ENCODE data around the gene NDRG3. TPM values are rescaled to one million over a fixed set of nuclear protein-coding genes. Genes with fewer than 3 reads are reported as not detected.

NDRG3 gene
- polyA plus RNA-seq, 3 donors from 2014 or later: 44.9 to 57.7 (median 50.3) TPM

GRCh38 chr20:36745234-36745926 lies 510 bp downstream of the NDRG3 start:
- no peaks in the 10 kb centered on the region for H3K36me3 Mint-ChIP-seq

GRCh38 chr20:36744764-36745191 lies 1.1 kb downstream of the NDRG3 start:
- H3K4me1 Mint-ChIP-seq: peaks cover 20 to 25% of the 10 kb centered on the region in 2 donors
- H3K9me3 Mint-ChIP-seq: no peaks in the 10 kb centered on the region
- no peak for DNase-seq
- H3K4me3 Mint-ChIP-seq: peak overlapping the region; percentile 84 to 93 (median 91)
- peaks cover 0 to 4% (median 2%) of the 10 kb centered on the region in 3 donors for H3K27me3 Mint-ChIP-seq (ENCODE audit: low read depth in 3 of 3)
- peak overlapping the region in 5 of 6 donors; percentile 33 to 89 (median 78) for H3K27ac Mint-ChIP-seq
- H3K36me3 Mint-ChIP-seq: no peaks in the 10 kb centered on the region

More at GRCh38 chr20:36745234-36745926, 510 bp downstream of the NDRG3 start:
- Mint-ChIP-seq H3K27me3 (ENCODE audit: low read depth in 3 of 3) (peaks cover 0 to 4% (median 2%) of the 10 kb centered on the region in 3 donors), H3K4me1 (peaks cover 20 to 25% of the 10 kb centered on the region in 2 donors), H3K4me3 (peak overlapping the region; percentile 84 to 93 (median 91)), H3K9me3 (no peaks in the 10 kb centered on the region), H3K27ac (peak overlapping the region; percentile 14 to 89 (median 81))
- no peak for DNase-seq

GRCh38 chr20:36744243-36744642 lies 1.6 kb downstream of the NDRG3 start:
- Mint-ChIP-seq H3K9me3 (no peaks in the 10 kb centered on the region), H3K4me1 (peaks cover 20 to 25% of the 10 kb centered on the region in 2 donors), H3K27ac (peak overlapping the region in 5 of 6 donors; percentile 23 to 75 (median 35)), H3K27me3 (ENCODE audit: low read depth in 3 of 3) (peaks cover 0 to 4% (median 2%) of the 10 kb centered on the region in 3 donors), H3K36me3 (no peaks in the 10 kb centered on the region), H3K4me3 (peak overlapping the region; percentile 68 to 84 (median 76))
- DNase-seq: no peak

GRCh38 chr20:36742558-36742957 lies 3.3 kb downstream of the NDRG3 start:
- H3K9me3 Mint-ChIP-seq: no peaks in the 10 kb centered on the region
- H3K36me3 Mint-ChIP-seq: no peaks in the 10 kb centered on the region
- peaks cover 20 to 25% of the 10 kb centered on the region in 2 donors for H3K4me1 Mint-ChIP-seq
- H3K4me3 Mint-ChIP-seq: no peak overlapping the region
- no peak overlapping the region for H3K27ac Mint-ChIP-seq
- no peak for DNase-seq
- peaks cover 0 to 4% (median 2%) of the 10 kb centered on the region in 3 donors for H3K27me3 Mint-ChIP-seq (ENCODE audit: low read depth in 3 of 3)

GRCh38 chr20:36741072-36741471 lies 4.8 kb downstream of the NDRG3 start:
- Mint-ChIP-seq H3K27me3 (ENCODE audit: low read depth in 3 of 3) (peaks cover 0 to 3% (median 2%) of the 10 kb centered on the region in 3 donors), H3K9me3 (no peaks in the 10 kb centered on the region), H3K27ac (peak overlapping the region in 2 of 6 donors; percentile 13 to 31), H3K4me1 (peaks cover 15 to 24% of the 10 kb centered on the region in 2 donors), H3K36me3 (no peaks in the 10 kb centered on the region), H3K4me3 (no peak overlapping the region)
- no peak for DNase-seq

- Mint-ChIP-seq H3K4me3 (no peak overlapping the region), H3K27me3 (ENCODE audit: low read depth in 3 of 3) (peaks cover 0 to 2% (median 0%) of the 10 kb centered on the region in 3 donors), H3K27ac (no peak overlapping the region), H3K9me3 (no peaks in the 10 kb centered on the region), H3K36me3 (no peaks in the 10 kb centered on the region), H3K4me1 (peaks cover 23 to 27% of the 10 kb centered on the region in 2 donors)
- no peak for DNase-seq
These were observed 8.7 kb downstream of the NDRG3 start for GRCh38 chr20:36737183-36737499.

GRCh38 chr20:36736451-36737182 lies 9.3 kb downstream of the NDRG3 start:
- Mint-ChIP-seq H3K36me3 (no peaks in the 10 kb centered on the region), H3K4me3 (no peak overlapping the region), H3K4me1 (peaks cover 24 to 27% of the 10 kb centered on the region in 2 donors), H3K27ac (peak overlapping the region in 2 of 6 donors; percentile 7 to 26), H3K9me3 (no peaks in the 10 kb centered on the region), H3K27me3 (ENCODE audit: low read depth in 3 of 3) (peaks cover 0 to 2% (median 0%) of the 10 kb centered on the region in 3 donors)
- no peak for DNase-seq

GRCh38 chr20:36732456-36732855 lies 13.4 kb downstream of the NDRG3 start:
- Mint-ChIP-seq H3K9me3 (no peaks in the 10 kb centered on the region), H3K4me1 (peaks cover 26 to 27% of the 10 kb centered on the region in 2 donors), H3K4me3 (peak overlapping the region in 2 of 5 donors; percentile 32 to 38)

GRCh38 chr20:36728986-36729385 lies 16.9 kb downstream of the NDRG3 start:
- peak overlapping the region in 1 of 6 donors; percentile 44 for H3K27ac Mint-ChIP-seq
- H3K4me1 Mint-ChIP-seq: peaks cover 15 to 19% of the 10 kb centered on the region in 2 donors

More at GRCh38 chr20:36732456-36732855, 13.4 kb downstream of the NDRG3 start:
- Mint-ChIP-seq H3K27ac (peak overlapping the region in 5 of 6 donors; percentile 49 to 95 (median 77)), H3K27me3 (ENCODE audit: low read depth in 3 of 3) (peaks cover 0 to 2% (median 1%) of the 10 kb centered on the region in 3 donors), H3K36me3 (no peaks in the 10 kb centered on the region)
- no peak for DNase-seq

GRCh38 chr20:36726168-36726567 lies 19.7 kb downstream of the NDRG3 start:
- Mint-ChIP-seq H3K36me3 (no peaks in the 10 kb centered on the region), H3K4me3 (no peak overlapping the region), H3K27me3 (ENCODE audit: low read depth in 3 of 3) (peaks cover 0 to under 1% (median 0%) of the 10 kb centered on the region in 3 donors), H3K27ac (no peak overlapping the region), H3K9me3 (no peaks in the 10 kb centered on the region), H3K4me1 (peaks cover 1 to 5% of the 10 kb centered on the region in 2 donors)
- no peak for DNase-seq

More at GRCh38 chr20:36728986-36729385, 16.9 kb downstream of the NDRG3 start:
- no peaks in the 10 kb centered on the region for H3K36me3 Mint-ChIP-seq
- no peak overlapping the region for H3K4me3 Mint-ChIP-seq
- H3K27me3 Mint-ChIP-seq (ENCODE audit: low read depth in 3 of 3): peaks cover 0 to 2% (median 1%) of the 10 kb centered on the region in 3 donors
- no peaks in the 10 kb centered on the region for H3K9me3 Mint-ChIP-seq
- DNase-seq: no peak

GRCh38 chr20:36720510-36720909 lies 25.4 kb downstream of the NDRG3 start:
- Mint-ChIP-seq H3K27ac (peak overlapping the region in 1 of 6 donors; percentile 14), H3K36me3 (peaks cover 3 to 12% (median 7%) of the 10 kb centered on the region in 3 donors), H3K4me1 (peaks cover 0 to 5% of the 10 kb centered on the region in 2 donors), H3K4me3 (no peak overlapping the region), H3K27me3 (ENCODE audit: low read depth in 3 of 3) (no peaks in the 10 kb centered on the region), H3K9me3 (no peaks in the 10 kb centered on the region)
- no peak for DNase-seq

GRCh38 chr20:36717657-36718056 lies 28.2 kb downstream of the NDRG3 start:
- H3K4me1 Mint-ChIP-seq: no peaks in the 10 kb centered on the region
- no peaks in the 10 kb centered on the region for H3K27me3 Mint-ChIP-seq (ENCODE audit: low read depth in 3 of 3)
- H3K36me3 Mint-ChIP-seq: peaks cover 3 to 12% (median 7%) of the 10 kb centered on the region in 3 donors
- DNase-seq: peak in 1 of 3 donors; percentile 11
- no peaks in the 10 kb centered on the region for H3K9me3 Mint-ChIP-seq
- no peak overlapping the region for H3K27ac Mint-ChIP-seq
- no peak overlapping the region for H3K4me3 Mint-ChIP-seq

- peak overlapping the region in 1 of 6 donors; percentile 45 for H3K27ac Mint-ChIP-seq
- no peaks in the 10 kb centered on the region for H3K4me1 Mint-ChIP-seq
- H3K36me3 Mint-ChIP-seq: peaks cover 3 to 12% (median 7%) of the 10 kb centered on the region in 3 donors
- no peak for DNase-seq
- H3K27me3 Mint-ChIP-seq (ENCODE audit: low read depth in 3 of 3): no peaks in the 10 kb centered on the region
- H3K9me3 Mint-ChIP-seq: no peaks in the 10 kb centered on the region
- H3K4me3 Mint-ChIP-seq: no peak overlapping the region
These were observed 28.9 kb downstream of the NDRG3 start for GRCh38 chr20:36717021-36717420.

GRCh38 chr20:36712775-36713174 lies 33.1 kb downstream of the NDRG3 start:
- Mint-ChIP-seq H3K9me3 (no peaks in the 10 kb centered on the region), H3K36me3 (peaks cover 3% of the 10 kb centered on the region in 3 donors), H3K4me1 (no peaks in the 10 kb centered on the region), H3K4me3 (no peak overlapping the region), H3K27ac (no peak overlapping the region), H3K27me3 (ENCODE audit: low read depth in 3 of 3) (no peaks in the 10 kb centered on the region)
- DNase-seq: no peak

All from immature natural killer cell (primary cell).